Gastroesophageal sphincter (tissue), 4 donors: ENCODE data around the gene CDC42EP3. TPM values are rescaled to one million over a fixed set of nuclear protein-coding genes. Genes with fewer than 3 reads are reported as not detected.

Experiments
- ATAC-seq: fragments of 150-250 bp; one replicate; pipeline ENCODE4 v1.9.1; 2016; ENCODE audit warnings: mild to moderate bottlenecking, moderate library complexity
- H3K27ac ChIP-seq, 4 donors: fragments of 200-600 bp; sonication (generic) in 3 of 4; 1 replicate in 3 of 4; 2 replicates in 1 of 4; pipeline ENCODE4 v1.5.1; 2016 to 2019
- H3K27me3 ChIP-seq: fragments of 200-600 bp; sonication (generic); one replicate; pipeline ENCODE4 v1.5.1; 2019
- H3K36me3 ChIP-seq, 2 donors: fragments of 200-600 bp; sonication (generic); one replicate each; pipeline ENCODE4 v1.5.1; 2019; ENCODE audit warnings: control low read depth in 1 of 2
- H3K4me1 ChIP-seq, 3 donors: fragments of 200-600 bp; sonication (generic); 1 replicate in 2 of 3; 2 replicates in 1 of 3; pipeline ENCODE4 v1.5.1; 2016 to 2019; ENCODE audit warnings: control low read depth in 2 of 3
- H3K4me3 ChIP-seq, 2 donors: fragments of 200-600 bp; sonication (generic); one replicate each; pipeline ENCODE4 v1.5.1; 2019; ENCODE audit warnings: mild to moderate bottlenecking in 1 of 2, moderate library complexity in 1 of 2
- H3K9me3 ChIP-seq, 3 donors: fragments of 200-600 bp; sonication (generic); one replicate each; pipeline ENCODE4 v1.5.1; 2017 to 2019; ENCODE audit warnings: control low read depth in 2 of 3
- EP300 ChIP-seq: sonication (generic); formaldehyde crosslinking; IDR thresholded peaks from one replicate; pipeline ENCODE4 v1.6.1; 2017; ENCODE audit warnings: antibody characterized with exemption, mild to moderate bottlenecking
- POLR2A ChIP-seq, 2 donors: fragments of 450-650 bp; IDR thresholded peaks; one replicate each; pipeline ENCODE4 v1.6.1; 2017; ENCODE audit warnings: antibody characterized with exemption in 2 of 2, mild to moderate bottlenecking in 2 of 2, moderate library complexity in 1 of 2
- POLR2AphosphoS5 ChIP-seq: sonication (generic); formaldehyde crosslinking; IDR thresholded peaks from one replicate; pipeline ENCODE4 v1.6.1; 2017; ENCODE audit warnings: antibody characterized with exemption
- WGBS, 2 donors: methylation state at CpG; one replicate each; pipeline ENCODE4 v1.1.5; 2018; ENCODE audit warnings: low coverage in 1 of 2; 5-methylcytosine and 5-hydroxymethylcytosine counted together
- total RNA-seq, 4 donors: library from RNA; depleted of rRNA; stranded (reverse); fragments of >200 nt; gene quantifications; one replicate each; pipeline ENCODE4 v1.1.0, GENCODE V29; 2016
- TF ChIP-seq, protein P1 (sequence below), 4 experiments: fragments of 200-600 bp in 2 of 4; fragments of 450-650 bp in 2 of 4; sonication (generic) in 1 of 4; IDR thresholded peaks; one replicate each; pipeline ENCODE4 v1.5.1; 2017 to 2019; ENCODE audit warnings: antibody characterized with exemption in 4 of 4, mild to moderate bottlenecking in 2 of 4, moderate library complexity in 2 of 4

CDC42EP3 gene
- total RNA-seq, 4 donors from 2014 or later, result 39.4 to 198 (median 87.4) TPM

DNA sequence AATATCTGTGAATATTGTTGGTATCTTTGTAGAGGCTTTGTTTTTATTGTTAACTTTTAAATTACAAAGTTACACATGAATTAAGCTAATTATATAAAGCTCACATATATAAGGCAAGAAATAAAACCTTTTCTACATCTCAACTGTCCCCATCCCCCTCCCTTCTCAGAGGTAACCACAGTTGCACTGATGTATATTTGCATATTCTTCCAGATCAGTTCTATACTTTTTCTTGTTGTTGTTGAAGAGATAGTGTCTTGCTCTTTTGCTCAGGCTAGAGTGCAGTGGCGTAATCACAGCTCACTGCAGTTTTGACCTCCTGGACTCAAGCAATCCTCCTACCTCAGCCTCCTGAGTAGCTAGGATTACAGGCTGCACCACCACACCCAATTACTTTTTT lies 36.0 kb upstream of the CDC42EP3 start:
- no peak for ATAC-seq
- WGBS, 2 donors, result 91 to 100% methylated on average over 1 of the region's 1 CpG
- Histone ChIP-seq H3K4me1 (peaks cover 0 to 15% (median 0%) of the 10 kb centered on the region in 3 donors), H3K27me3 (no peaks in the 10 kb centered on the region), H3K9me3 (no peaks in the 10 kb centered on the region), H3K36me3 (no peaks in the 10 kb centered on the region), H3K4me3 (no peak overlapping the region), H3K27ac (no peak overlapping the region)
- TF ChIP-seq EP300, result no peak
- TF ChIP-seq, protein P1, sequence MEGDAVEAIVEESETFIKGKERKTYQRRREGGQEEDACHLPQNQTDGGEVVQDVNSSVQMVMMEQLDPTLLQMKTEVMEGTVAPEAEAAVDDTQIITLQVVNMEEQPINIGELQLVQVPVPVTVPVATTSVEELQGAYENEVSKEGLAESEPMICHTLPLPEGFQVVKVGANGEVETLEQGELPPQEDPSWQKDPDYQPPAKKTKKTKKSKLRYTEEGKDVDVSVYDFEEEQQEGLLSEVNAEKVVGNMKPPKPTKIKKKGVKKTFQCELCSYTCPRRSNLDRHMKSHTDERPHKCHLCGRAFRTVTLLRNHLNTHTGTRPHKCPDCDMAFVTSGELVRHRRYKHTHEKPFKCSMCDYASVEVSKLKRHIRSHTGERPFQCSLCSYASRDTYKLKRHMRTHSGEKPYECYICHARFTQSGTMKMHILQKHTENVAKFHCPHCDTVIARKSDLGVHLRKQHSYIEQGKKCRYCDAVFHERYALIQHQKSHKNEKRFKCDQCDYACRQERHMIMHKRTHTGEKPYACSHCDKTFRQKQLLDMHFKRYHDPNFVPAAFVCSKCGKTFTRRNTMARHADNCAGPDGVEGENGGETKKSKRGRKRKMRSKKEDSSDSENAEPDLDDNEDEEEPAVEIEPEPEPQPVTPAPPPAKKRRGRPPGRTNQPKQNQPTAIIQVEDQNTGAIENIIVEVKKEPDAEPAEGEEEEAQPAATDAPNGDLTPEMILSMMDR (IDR thresholded peaks at IDR 0.05), result no peak
- TF ChIP-seq POLR2A (IDR thresholded peaks at IDR 0.05), result no peak
- no peak for TF ChIP-seq POLR2AphosphoS5

GRCh38 chr2:37706334-37707183 lies 35.1 kb upstream of the CDC42EP3 start:
- no peaks in the 10 kb centered on the region for H3K27me3 ChIP-seq
- no peaks in the 10 kb centered on the region for H3K9me3 ChIP-seq
- TF ChIP-seq POLR2A (IDR thresholded peaks at IDR 0.05) (no peak), EP300 (no peak), POLR2AphosphoS5 (no peak)
- TF ChIP-seq, protein P1 (IDR thresholded peaks at IDR 0.05), result no peak
- H3K4me1 ChIP-seq, result peaks cover 0 to 15% (median 0%) of the 10 kb centered on the region in 3 donors
- H3K36me3 ChIP-seq, result no peaks in the 10 kb centered on the region
- no peak overlapping the region for H3K4me3 ChIP-seq
- peak overlapping the region in 1 of 4 donors; percentile 21 for H3K27ac ChIP-seq
- WGBS, 2 donors, result 54 to 86% methylated on average over 1 to 2 of the region's 4 CpGs
- no peak for ATAC-seq

DNA sequence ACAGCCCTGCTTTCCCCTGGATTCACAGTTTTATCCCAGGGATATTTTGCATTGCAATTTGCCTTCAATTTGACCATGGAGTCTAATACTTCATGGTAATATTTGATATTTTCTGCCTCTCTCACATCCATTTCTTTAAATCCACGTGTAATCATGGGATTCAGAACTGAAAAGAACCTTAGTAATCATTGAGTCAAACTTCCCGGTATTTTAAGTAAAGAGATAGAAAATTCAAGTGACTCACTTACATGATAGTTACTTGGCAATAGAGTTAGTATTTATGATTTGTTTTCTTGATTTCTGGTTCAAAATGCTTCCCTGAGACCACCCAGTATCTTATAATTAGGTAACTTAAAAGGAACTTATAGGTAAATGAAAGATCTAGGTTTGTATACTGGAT lies 33.7 kb upstream of the CDC42EP3 start:
- TF ChIP-seq, protein P1 (IDR thresholded peaks at IDR 0.05), result no peak
- TF ChIP-seq POLR2A (IDR thresholded peaks at IDR 0.05) (no peak), EP300 (no peak), POLR2AphosphoS5 (no peak)
- no peaks in the 10 kb centered on the region for H3K36me3 ChIP-seq
- peaks cover 0 to 15% (median 0%) of the 10 kb centered on the region in 3 donors for H3K4me1 ChIP-seq
- ATAC-seq, result no peak
- H3K27ac ChIP-seq, result no peak overlapping the region
- 65 to 100% methylated on average over 1 to 2 of the region's 2 CpGs for WGBS, 2 donors
- H3K27me3 ChIP-seq, result no peaks in the 10 kb centered on the region
- no peak overlapping the region for H3K4me3 ChIP-seq
- no peaks in the 10 kb centered on the region for H3K9me3 ChIP-seq

DNA sequence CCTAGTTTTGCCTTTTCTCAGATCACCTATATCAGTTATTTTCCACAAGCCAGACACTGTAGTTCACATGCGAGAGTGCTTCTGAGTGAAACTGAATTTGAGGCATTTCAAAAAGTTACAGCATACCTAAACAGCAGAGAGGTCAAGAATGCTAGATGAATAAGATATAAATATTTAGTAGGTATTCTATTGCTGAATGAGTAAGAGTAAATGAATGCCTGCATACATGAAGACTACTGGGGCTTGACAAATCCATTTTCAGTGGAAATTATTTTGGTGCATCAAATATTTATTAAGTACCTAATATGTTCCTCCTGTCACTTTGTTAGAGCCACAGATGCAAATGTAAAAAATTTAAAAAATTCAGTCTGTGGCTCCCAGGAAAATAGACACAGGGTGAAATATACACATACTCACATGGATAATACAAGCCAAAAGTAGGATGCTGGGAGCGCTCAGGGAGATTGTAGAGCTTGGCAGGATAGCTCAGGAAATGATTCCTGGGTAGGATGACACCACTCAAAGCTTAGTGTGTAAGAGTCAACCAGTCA lies 27.6 kb upstream of the CDC42EP3 start:
- Histone ChIP-seq H3K4me3 (no peak overlapping the region), H3K4me1 (peaks cover 0 to 3% (median 0%) of the 10 kb centered on the region in 3 donors), H3K9me3 (no peaks in the 10 kb centered on the region), H3K27me3 (no peaks in the 10 kb centered on the region), H3K27ac (peak overlapping the region in 2 of 4 donors; percentile 9 to 24), H3K36me3 (no peaks in the 10 kb centered on the region)
- ATAC-seq, result no peak
- WGBS, 2 donors, result 63 to 86% methylated on average over 2 of the region's 2 CpGs
- no peak for TF ChIP-seq POLR2AphosphoS5
- TF ChIP-seq, protein P1 (IDR thresholded peaks at IDR 0.05), result peak in 1 of 4 experiments; percentile 4
